MCF 10A (cell line): Measurements from ENCODE around the gene LAMA3. TPM values are rescaled to one million over a fixed set of nuclear protein-coding genes. Genes with fewer than 3 reads are reported as not detected.

Experiments
- BruUV-seq: library from RNA; stranded (reverse); fragments of 400-500 nt; replicated peaks from 2 replicates; lab custom pipeline; 2021; lab: Mats Ljungman, UMichigan
- CTCF ChIA-PET: fragments of 300-600 bp; sonication (Branson Sonifier 250); formaldehyde crosslinking; extraction: SDS; loops from one replicate; lab custom pipeline; 2021; ENCODE audit warnings: antibody characterized with exemption, inconsistent platforms; lab: Yijun Ruan, JAX
- POLR2A ChIA-PET: fragments of 300-600, 350-650 bp; sonication (Branson Sonifier 250); formaldehyde crosslinking; extraction: SDS; loops from one replicate; lab custom pipeline; 2020; ENCODE audit warnings: antibody characterized with exemption, inconsistent platforms; lab: Yijun Ruan, JAX
- DNase-seq: peaks from one replicate; pipeline ENCODE4 v3.0.0-alpha.2; 2018; ENCODE audit not compliant: unreplicated experiment
- H3K27ac Mint-ChIP-seq: one replicate; pipeline ENCODE4 v1.8.0; 2022; ENCODE audit warnings: mild to moderate bottlenecking, low read depth, mixed read lengths; ENCODE audit not compliant: unreplicated experiment
- H3K27me3 Mint-ChIP-seq: one replicate; pipeline ENCODE4 v1.8.0; 2022; ENCODE audit warnings: mixed read lengths; ENCODE audit not compliant: insufficient read depth, unreplicated experiment
- H3K36me3 Mint-ChIP-seq: one replicate; pipeline ENCODE4 v1.8.0; 2022; ENCODE audit warnings: mild to moderate bottlenecking, moderate library complexity, mixed read lengths; ENCODE audit not compliant: insufficient read depth, unreplicated experiment
- H3K4me1 Mint-ChIP-seq: one replicate; pipeline ENCODE4 v1.8.0; 2022; ENCODE audit warnings: mixed read lengths; ENCODE audit not compliant: insufficient read depth, unreplicated experiment
- H3K4me3 Mint-ChIP-seq: one replicate; pipeline ENCODE4 v1.8.0; 2022; ENCODE audit warnings: mild to moderate bottlenecking, moderate library complexity, mixed read lengths; ENCODE audit not compliant: unreplicated experiment
- H3K9me3 Mint-ChIP-seq: one replicate; pipeline ENCODE4 v1.8.0; 2022; ENCODE audit warnings: mixed read lengths; ENCODE audit not compliant: unreplicated experiment
- intact Hi-C: fragments of 100-400 bp; cut with micrococcal nuclease; formaldehyde crosslinking; loops from 2 replicates; pipeline ENCODE4 v1.14.1; 2022
- total RNA-seq: library from RNA; stranded (reverse); gene quantifications from 2 replicates; pipeline ENCODE4 v1.2.3, GENCODE V29; 2022
- TF ChIP-seq, protein P1 (sequence below): fragments of 200-600 bp; IDR thresholded peaks from one replicate; pipeline ENCODE4 v1.8.0; 2022; ENCODE audit warnings: antibody characterized with exemption, mild to moderate bottlenecking; ENCODE audit not compliant: unreplicated experiment

LAMA3 gene
- total RNA-seq, 1 experiment from 2014 or later, result 371 TPM

GRCh38 chr18:23934252-23934651 lies 245.0 kb downstream of the LAMA3 start:
- Mint-ChIP-seq H3K27me3 (no peaks in the 10 kb centered on the region), H3K9me3 (no peaks in the 10 kb centered on the region), H3K4me3 (no peak overlapping the region), H3K36me3 (peaks cover 100% of the 10 kb centered on the region), H3K4me1 (peaks cover 5% of the 10 kb centered on the region), H3K27ac (no peak overlapping the region)
- TF ChIP-seq, protein P1, sequence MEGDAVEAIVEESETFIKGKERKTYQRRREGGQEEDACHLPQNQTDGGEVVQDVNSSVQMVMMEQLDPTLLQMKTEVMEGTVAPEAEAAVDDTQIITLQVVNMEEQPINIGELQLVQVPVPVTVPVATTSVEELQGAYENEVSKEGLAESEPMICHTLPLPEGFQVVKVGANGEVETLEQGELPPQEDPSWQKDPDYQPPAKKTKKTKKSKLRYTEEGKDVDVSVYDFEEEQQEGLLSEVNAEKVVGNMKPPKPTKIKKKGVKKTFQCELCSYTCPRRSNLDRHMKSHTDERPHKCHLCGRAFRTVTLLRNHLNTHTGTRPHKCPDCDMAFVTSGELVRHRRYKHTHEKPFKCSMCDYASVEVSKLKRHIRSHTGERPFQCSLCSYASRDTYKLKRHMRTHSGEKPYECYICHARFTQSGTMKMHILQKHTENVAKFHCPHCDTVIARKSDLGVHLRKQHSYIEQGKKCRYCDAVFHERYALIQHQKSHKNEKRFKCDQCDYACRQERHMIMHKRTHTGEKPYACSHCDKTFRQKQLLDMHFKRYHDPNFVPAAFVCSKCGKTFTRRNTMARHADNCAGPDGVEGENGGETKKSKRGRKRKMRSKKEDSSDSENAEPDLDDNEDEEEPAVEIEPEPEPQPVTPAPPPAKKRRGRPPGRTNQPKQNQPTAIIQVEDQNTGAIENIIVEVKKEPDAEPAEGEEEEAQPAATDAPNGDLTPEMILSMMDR, result no peak
- intact Hi-C loops, result no loop called here
- BruUV-seq, result no TSS peak
- ChIA-PET POLR2A (interaction anchor here (1.0 to 1.2 kb wide), 2 partner anchors 8 to 94 kb away, joined by 3 read pairs; no protein-coding TSS in a partner anchor), CTCF (interaction anchor here (1.1 kb wide), 1 partner anchor 36 kb away, joined by 3 read pairs; no protein-coding TSS in a partner anchor)
- no peak for DNase-seq

GRCh38 chr18:23934863-23935262 lies 245.6 kb downstream of the LAMA3 start:
- Mint-ChIP-seq H3K4me3 (no peak overlapping the region), H3K36me3 (peaks cover 100% of the 10 kb centered on the region), H3K9me3 (no peaks in the 10 kb centered on the region), H3K27me3 (no peaks in the 10 kb centered on the region), H3K27ac (peak overlapping the region; percentile 16), H3K4me1 (peaks cover 5% of the 10 kb centered on the region)
- TF ChIP-seq, protein P1, result no peak
- BruUV-seq, result no TSS peak
- no peak for DNase-seq
- ChIA-PET CTCF (interaction anchor here (0.5 to 1.1 kb wide), 2 partner anchors 11 to 37 kb away, joined by 3 read pairs; no protein-coding TSS in a partner anchor), POLR2A (interaction anchor here (1.2 kb wide), 1 partner anchor 9 kb away, joined by 3 read pairs; no protein-coding TSS in a partner anchor)
- intact Hi-C loops, result no loop called here

GRCh38 chr18:23935804-23936203 lies 246.6 kb downstream of the LAMA3 start:
- Mint-ChIP-seq H3K9me3 (no peaks in the 10 kb centered on the region), H3K36me3 (peaks cover 100% of the 10 kb centered on the region), H3K27ac (peak overlapping the region; percentile 16), H3K27me3 (no peaks in the 10 kb centered on the region), H3K4me3 (no peak overlapping the region), H3K4me1 (peaks cover 5% of the 10 kb centered on the region)
- CTCF ChIA-PET, result interaction anchor here (1.7 kb wide), 1 partner anchor 17 kb away, joined by 5 read pairs; no protein-coding TSS in a partner anchor
- TF ChIP-seq, protein P1, result no peak
- POLR2A ChIA-PET, result no interaction called here
- intact Hi-C loops, result no loop called here
- DNase-seq, result no peak
- BruUV-seq, result no TSS peak

DNA sequence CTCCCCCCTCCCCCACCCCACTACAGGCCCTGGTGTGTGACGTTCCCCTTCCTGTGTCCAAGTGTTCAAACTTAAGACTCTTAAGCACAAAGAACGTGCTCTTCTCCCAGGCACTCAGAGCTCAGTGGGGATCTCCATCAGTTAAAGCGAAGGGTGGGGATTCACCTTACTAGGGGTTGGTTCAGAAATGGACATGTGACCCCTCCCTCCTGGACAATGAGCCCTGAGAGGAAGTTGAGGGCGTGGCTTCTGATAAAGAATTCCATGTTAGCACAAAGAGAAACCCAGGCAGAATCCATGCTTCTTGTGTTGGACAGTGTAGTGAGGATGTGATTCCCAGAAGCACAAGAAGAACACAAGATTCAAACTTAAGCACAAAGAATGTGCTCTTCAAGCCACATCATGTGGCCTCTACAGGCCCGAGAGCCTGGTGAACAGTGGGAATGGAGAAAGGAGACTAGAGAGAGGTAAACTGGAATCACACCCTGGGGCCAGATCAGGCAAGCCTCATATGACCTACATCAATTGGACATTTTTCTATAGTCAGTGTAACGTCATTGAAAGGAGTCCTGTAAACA lies 247.2 kb downstream of the LAMA3 start:
- H3K36me3 Mint-ChIP-seq, result peaks cover 100% of the 10 kb centered on the region
- POLR2A ChIA-PET, result interaction anchor here (0.7 kb wide), 1 partner anchor 18 kb away, joined by 5 read pairs; no protein-coding TSS in a partner anchor
- BruUV-seq, result no TSS peak
- H3K4me3 Mint-ChIP-seq, result no peak overlapping the region
- intact Hi-C loops, result no loop called here
- no peaks in the 10 kb centered on the region for H3K9me3 Mint-ChIP-seq
- H3K27me3 Mint-ChIP-seq, result no peaks in the 10 kb centered on the region
- H3K4me1 Mint-ChIP-seq, result peaks cover 5% of the 10 kb centered on the region
- no peak for DNase-seq
- peak overlapping the region; percentile 57 for H3K27ac Mint-ChIP-seq
- CTCF ChIA-PET, result interaction anchor here (0.6 to 1.7 kb wide), 2 partner anchors 18 to 142 kb away, joined by 3 to 5 read pairs; no protein-coding TSS in a partner anchor
- TF ChIP-seq, protein P1, result no peak
